A549 (cell line): Measurements from ENCODE around the gene GABRR3.

Source experiments
- BHLHE40 ChIP-seq: IDR thresholded peaks from 2 replicates; pipeline ENCODE4 v1.6.1; 2012; ENCODE audit warnings: low read depth, low read length, inconsistent platforms
- CBX8 ChIP-seq: fragments of 200-600 bp; sonication (generic); IDR thresholded peaks from 2 replicates; pipeline ENCODE4 v1.6.1; 2016
- CTCF ChIP-seq: fragments of >200 bp; sonication (Bioruptor Twin); formaldehyde crosslinking; IDR thresholded peaks from 3 replicates; pipeline ENCODE4 v1.5.1; 2016
- EP300 ChIP-seq, 2 experiments: fragments of >200 bp; sonication (Bioruptor Twin); formaldehyde crosslinking; IDR thresholded peaks; 2 replicates in 1 of 2; 3 replicates in 1 of 2; pipeline ENCODE4 v1.6.1; 2016 to 2017
- FOSL2 ChIP-seq, 2 experiments: fragments of 450-650 bp in 1 of 2; fragments of >200 bp in 1 of 2; sonication (Bioruptor Twin) in 1 of 2; formaldehyde crosslinking; IDR thresholded peaks; 2 replicates each; pipeline versions ENCODE4 v1.5.0 to v1.6.1; 2016 to 2020; ENCODE audit warnings: mild to moderate bottlenecking in 1 of 2, moderate library complexity in 1 of 2
- HMGXB4 ChIP-seq: fragments of 250-450 bp; sonication (Bioruptor Pico); IDR thresholded peaks from 2 replicates; pipeline ENCODE4 v1.5.0; 2021; ENCODE audit warnings: mild to moderate bottlenecking, moderate library complexity, borderline replicate concordance
- MAX ChIP-seq: IDR thresholded peaks from 2 replicates; pipeline ENCODE4 v1.6.1; 2012
- REST ChIP-seq: fragments of 200-600 bp; sonication (generic); IDR thresholded peaks from 2 replicates; pipeline ENCODE4 v1.6.1; 2016; ENCODE audit warnings: antibody characterized with exemption, mild to moderate bottlenecking, moderate library complexity
- RFX5 ChIP-seq: fragments of 450-650 bp; IDR thresholded peaks from 2 replicates; pipeline ENCODE4 v1.7.1; 2014; ENCODE audit warnings: antibody characterized with exemption, mild to moderate bottlenecking, moderate library complexity
- SMC3 ChIP-seq: fragments of >200 bp; sonication (Bioruptor Twin); formaldehyde crosslinking; IDR thresholded peaks from 3 replicates; pipeline ENCODE4 v1.6.1; 2018; ENCODE audit warnings: inconsistent platforms
- USF2 ChIP-seq: fragments of 450-650 bp; IDR thresholded peaks from 2 replicates; pipeline ENCODE4 v1.6.1; 2014; ENCODE audit warnings: antibody characterized with exemption

GRCh38 chr3:97935842-97936241, 99.3 kb downstream of the GABRR3 start:
- TF ChIP-seq BHLHE40, result no peak
- TF ChIP-seq CTCF, result no peak
- TF ChIP-seq USF2, result no peak
- no peak for TF ChIP-seq CBX8
- no peak for TF ChIP-seq SMC3
- no peak for TF ChIP-seq HMGXB4 (CRISPR knock-in tag)
- TF ChIP-seq FOSL2 (IDR thresholded peaks at IDR 0.05), result no peak
- no peak for TF ChIP-seq FOSL2 (CRISPR knock-in tag; IDR thresholded peaks at IDR 0.05)
- TF ChIP-seq RFX5, result no peak
- no peak for TF ChIP-seq REST
- TF ChIP-seq MAX, result no peak
- TF ChIP-seq EP300 (IDR thresholded peaks at IDR 0.05), result no peak
